Left hindlimb (tissue), 1 donor: ENCODE measurements around the gene ARFGAP3.

Experiments used
- DNase-seq: peaks from one replicate; pipeline ENCODE4 v3.0.0-alpha.2; 2018

ARFGAP3 gene

GRCh38 chr22:42857845-42858481 is 890 bp upstream of the ARFGAP3 start:
- DNase-seq = no peak

- no peak for DNase-seq
Observed at GRCh38 chr22:42856179-42856864, 751 bp downstream of the ARFGAP3 start.

GRCh38 chr22:42855721-42856120 is 1.4 kb downstream of the ARFGAP3 start:
- no peak for DNase-seq

DNA sequence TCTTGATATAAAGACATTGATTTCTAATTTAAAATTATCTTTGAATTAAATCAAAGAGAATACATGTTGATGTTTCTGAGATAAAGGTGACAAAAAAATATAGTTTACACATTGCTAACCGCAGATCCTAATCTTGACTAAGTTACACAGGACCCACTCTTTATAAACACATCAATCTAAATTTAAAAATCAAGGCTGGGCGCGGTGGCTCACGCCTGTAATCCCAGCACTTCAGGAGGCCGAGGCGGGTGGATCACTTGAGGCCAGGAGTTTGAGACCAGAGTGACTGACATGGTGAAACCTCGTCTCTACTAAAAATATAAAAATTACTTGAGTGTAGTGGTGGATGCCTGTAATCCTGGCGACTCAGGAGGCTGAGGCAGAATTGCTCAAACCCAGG is 1.9 kb downstream of the ARFGAP3 start:
- DNase-seq = no peak

DNA sequence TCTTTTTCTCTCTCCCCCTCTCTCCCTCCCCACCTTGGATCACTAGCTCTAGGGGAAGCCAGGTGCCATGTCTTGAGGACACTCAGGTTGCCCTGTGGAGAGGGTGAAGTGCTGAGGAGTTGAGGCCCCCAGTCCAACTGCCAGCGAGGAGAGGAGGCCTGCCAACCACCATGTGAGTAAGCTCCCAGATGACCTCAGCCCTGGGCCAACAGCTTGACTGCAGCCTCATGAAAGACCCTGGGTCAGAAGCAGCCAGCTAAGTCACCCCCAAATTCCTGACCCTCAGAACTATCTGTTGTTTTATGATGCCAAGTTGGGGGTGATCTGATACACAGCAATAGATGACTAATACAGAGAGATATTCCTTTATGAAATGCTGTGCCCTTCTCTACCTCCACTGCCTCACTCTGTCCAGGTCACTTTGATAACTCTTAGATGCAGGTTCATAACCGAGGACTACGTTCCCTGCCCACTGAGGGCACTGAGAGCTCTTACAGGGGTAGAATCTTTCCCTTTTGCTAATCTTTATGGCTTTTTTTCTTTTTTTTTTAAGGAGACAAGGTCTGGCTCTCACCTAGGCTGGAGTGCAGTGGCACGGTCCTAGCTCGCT is 8.0 kb downstream of the ARFGAP3 start:
- no peak for DNase-seq

DNA sequence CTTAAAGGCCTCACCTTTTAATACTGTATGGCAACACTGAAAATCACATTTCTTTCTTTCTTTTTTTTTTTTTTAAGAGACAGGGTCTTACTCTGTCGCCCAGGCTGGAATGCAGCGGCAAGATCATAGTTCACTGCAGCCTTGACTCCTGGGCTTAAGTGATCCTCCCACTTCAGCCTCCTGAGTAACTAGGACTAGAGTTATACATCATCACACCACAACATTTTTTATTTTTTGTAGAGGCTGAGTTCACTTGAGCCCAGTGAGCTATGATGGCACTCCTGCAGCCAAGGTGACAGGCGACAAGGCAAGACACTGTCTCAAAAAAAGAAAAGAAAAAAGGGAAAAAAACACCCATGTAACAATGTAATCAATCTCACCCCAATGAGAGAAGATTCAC is 10.0 kb downstream of the ARFGAP3 start:
- no peak for DNase-seq

- no peak for DNase-seq
Observed at GRCh38 chr22:42844756-42845155, 12.3 kb downstream of the ARFGAP3 start.

DNA sequence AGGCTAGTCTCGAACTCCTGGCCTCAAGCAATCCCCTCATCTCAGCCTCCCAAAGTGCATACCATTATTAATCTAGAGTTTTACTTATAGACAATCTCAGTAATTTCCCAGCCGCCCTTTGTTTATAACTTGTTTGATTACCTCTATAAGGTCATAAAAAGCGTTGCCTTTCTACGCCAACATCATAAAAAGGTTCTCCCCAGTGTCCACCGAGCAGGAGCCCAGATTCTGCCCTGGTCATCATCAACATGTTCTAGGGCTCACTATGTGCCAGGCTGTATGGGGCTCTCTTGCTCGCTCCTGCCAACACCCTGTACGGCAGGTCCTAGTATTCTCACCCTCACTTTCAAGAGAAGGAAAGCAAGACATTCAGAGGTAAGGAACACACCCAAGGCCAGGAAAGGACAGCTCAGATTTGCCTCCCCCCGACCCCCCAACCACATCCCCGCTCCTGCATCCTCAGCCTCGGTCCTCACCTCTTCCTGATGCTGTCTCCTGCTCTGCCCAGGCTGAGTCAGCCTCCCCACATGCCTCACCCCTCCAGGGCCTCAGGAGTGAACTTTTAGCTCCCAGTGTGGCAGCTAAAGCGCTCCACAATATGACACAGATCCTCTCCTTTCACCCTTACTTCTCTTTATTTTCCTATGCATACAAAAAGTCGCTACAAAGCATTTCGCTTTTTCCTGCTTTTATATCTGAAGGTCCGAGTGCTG is 14.3 kb downstream of the ARFGAP3 start:
- no peak for DNase-seq

GRCh38 chr22:42841444-42841843 is 15.6 kb downstream of the ARFGAP3 start:
- no peak for DNase-seq

- DNase-seq = no peak
Observed at GRCh38 chr22:42837556-42837955, 19.5 kb downstream of the ARFGAP3 start.

GRCh38 chr22:42836026-42836425 is 21.0 kb downstream of the ARFGAP3 start:
- DNase-seq = no peak

DNA sequence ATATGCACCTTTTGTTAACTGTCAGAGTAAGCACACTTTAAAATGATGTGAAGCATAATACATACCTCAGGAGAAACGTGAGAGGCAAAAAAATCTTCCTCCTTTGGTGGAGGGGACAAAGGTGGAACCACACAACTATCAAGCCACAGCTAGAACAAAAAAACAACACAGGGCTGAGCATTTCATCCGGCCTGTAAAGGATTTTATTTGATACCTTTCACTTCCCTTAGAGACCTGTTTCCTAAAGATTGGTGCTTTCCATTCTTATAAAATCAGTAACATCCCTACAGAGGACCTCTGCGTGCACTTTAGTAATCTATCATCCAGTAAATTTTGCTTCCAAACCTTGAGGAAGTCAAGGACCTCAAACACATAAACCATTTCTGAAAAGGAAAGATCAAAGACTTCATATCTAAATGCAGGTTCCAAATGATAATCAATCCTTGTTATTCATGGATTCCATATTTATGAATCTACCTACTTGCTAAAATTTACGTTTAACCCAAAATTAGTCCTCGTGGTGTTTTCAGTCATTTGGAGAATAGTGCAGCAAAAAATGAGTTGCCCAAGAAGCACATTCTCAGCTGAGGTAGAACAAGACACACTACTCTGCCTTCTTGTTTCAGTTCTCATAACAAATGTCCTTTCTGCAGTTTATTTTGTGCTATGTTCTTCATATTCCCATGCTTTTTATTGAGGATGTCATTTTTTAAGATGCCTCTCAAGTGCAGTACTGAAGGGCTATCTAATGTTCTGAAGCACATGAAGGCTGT is 22.7 kb downstream of the ARFGAP3 start:
- DNase-seq = no peak

DNA sequence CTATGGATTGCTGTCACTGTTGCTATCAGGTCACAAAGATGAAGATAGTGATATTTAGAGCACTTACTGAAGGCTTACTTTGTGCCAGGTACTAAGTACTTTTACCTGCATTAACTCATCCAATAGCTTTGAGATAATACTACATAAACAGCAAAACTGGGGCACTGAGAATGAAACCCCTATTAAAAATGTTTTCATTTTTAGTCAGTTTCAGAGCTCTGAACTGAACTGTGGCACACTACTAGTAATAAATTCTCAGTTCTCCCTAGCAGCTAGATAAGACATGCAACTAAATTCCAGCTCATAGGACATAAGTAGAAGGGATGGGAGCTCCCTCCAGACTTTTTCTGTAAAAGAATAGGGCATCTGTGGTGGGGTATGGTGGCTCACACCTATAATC is 24.0 kb downstream of the ARFGAP3 start:
- no peak for DNase-seq

DNA sequence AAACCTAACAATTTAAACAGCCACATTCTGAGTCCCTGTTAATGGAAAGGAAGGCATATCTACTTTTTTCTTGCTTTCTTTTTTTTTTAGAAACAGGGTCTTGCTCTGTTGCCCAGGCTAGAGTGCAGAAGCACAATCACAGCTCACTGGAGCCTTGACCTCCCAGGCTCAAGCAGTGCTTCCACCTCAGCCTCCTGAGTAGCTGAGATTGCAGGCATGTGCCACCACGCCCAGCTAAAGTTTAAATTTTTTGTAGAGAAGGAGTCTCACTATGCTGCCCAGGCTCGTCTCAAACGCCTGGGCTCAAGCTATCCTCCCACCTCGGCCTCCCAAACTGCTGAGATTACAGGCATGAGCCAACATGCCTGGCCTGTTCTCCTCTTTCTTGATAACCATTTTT is 25.4 kb downstream of the ARFGAP3 start:
- no peak for DNase-seq

DNA sequence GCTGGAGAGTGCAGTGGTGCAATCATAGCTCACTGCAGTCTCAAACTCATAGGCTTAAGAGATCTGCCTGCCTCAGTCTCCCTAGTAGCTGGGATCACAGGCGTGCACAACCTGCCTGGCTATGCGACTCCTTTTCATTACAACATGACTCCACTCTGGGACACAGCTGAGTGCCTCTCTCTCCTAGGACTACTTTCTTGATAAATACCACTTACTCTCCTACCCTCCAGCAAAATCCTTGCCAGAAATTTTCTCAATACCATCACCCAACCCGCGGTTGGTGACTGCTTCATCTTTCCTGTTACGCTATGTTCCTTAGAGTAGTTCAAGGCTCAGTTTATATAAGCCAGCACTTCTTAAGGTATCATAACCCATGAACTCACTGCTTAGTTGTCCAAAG is 26.9 kb downstream of the ARFGAP3 start:
- no peak for DNase-seq

DNA sequence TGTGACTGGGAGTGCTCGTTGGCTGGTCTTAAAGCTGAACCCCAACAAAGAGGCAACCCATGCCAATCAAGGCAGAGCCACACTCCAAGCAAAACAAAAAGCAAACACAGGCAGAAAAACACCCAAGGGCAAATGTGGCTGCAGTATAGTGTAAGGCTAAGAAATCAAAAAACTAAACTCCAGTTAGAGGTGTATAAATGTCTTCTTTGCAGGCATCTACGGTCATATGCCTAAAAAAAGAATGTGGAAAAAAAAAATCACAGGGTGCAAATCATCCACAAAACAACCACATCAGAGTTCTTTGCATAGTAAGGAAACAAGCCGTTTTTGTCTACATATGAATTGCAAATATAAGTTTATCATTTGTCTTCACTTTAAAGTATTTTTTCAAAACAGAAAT is 27.8 kb downstream of the ARFGAP3 start:
- DNase-seq = no peak

- DNase-seq = no peak
Observed at GRCh38 chr22:42825796-42826195, 31.3 kb downstream of the ARFGAP3 start.

GRCh38 chr22:42821386-42821785 is 35.7 kb downstream of the ARFGAP3 start:
- DNase-seq = no peak

GRCh38 chr22:42820045-42820763 is 36.9 kb downstream of the ARFGAP3 start:
- DNase-seq = no peak

GRCh38 chr22:42819412-42820044 is 37.5 kb downstream of the ARFGAP3 start:
- no peak for DNase-seq

DNA sequence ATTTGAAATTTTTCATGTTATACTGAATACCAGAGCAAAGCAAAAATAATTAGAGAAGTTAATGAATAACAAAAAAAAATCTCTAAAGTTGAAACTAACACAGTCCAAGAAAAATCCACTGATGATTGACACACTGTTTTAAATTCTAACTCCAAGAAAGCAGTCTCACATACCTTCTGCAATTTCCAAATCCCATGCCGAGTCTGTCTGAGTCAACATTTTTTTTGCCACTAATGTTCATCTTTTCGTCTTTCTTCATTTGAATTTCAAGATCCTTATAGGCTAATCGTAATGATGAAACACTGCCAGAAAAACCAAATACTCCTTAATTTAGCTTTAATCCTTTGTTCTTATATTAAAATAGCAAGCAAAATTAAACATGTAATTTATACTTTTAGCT is 39.5 kb downstream of the ARFGAP3 start:
- DNase-seq = no peak

DNA sequence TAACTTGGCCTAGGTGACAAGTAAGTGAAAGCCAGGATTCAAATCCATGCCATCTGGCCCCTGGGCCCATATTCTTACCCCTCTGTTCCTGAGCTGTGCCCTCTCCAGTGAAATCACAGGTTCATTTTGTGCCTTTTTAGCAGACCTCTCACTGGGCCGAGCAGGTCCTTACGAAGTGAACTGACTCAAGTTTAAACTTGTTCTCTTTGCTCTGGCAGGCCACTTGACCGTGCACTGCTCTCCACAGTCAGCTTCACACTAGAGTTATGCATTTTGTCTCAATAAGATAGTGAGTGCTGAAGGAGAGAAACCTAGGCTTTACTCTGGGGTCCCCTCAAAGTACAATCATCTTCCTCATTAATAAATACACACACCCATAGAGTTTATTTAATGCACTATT is 40.7 kb downstream of the ARFGAP3 start:
- no peak for DNase-seq
